ENCODE results near the gene POU2F1. TPM values are rescaled to one million over a fixed set of nuclear protein-coding genes. Genes with fewer than 3 reads are reported as not detected.

The POU2F1 gene
- total and polyA plus RNA-seq, 4 donors: 0.93 to 10.5 (median 6.5) TPM

GRCh38 chr1:167297222-167298214, 76.8 kb downstream of the POU2F1 start:
- Histone ChIP-seq H3K4me3 (ENCODE audit: low read depth in 1 of 3, low read length in 3 of 3) (no peak overlapping the region), H3K27me3 (ENCODE audit: control insufficient read depth in 4 of 4, insufficient read depth in 4 of 4, low read length in 3 of 4) (no peaks in the 10 kb centered on the region), H3K4me1 (ENCODE audit: control insufficient read depth in 4 of 4, insufficient read depth in 4 of 4, low read length in 3 of 4) (peaks cover 11 to 23% (median 18%) of the 10 kb centered on the region in 4 donors), H3K9me3 (ENCODE audit: control insufficient read depth in 4 of 4, low read length in 3 of 4) (no peaks in the 10 kb centered on the region), H3K27ac (ENCODE audit: low read depth in 1 of 2, low read length in 2 of 2) (peak overlapping the region; percentile 52 to 92), H3K9ac (ENCODE audit: low read depth in 1 of 2, low read length in 2 of 2) (peak overlapping the region in 1 of 2 donors; percentile 20), H3K36me3 (ENCODE audit: control insufficient read depth in 4 of 4, insufficient read depth in 3 of 4, low read depth in 1 of 4, low read length in 3 of 4) (no peaks in the 10 kb centered on the region)
- WGBS: 13% methylated on average over 4 of the region's 4 CpGs
- DNase-seq (ENCODE audit: low spot score): no peak
- no peak for TF ChIP-seq FOXA1 (IDR thresholded peaks at IDR 0.05)
- peak in 1 of 2 donors; percentile 8 for TF ChIP-seq GABPA (IDR thresholded peaks at IDR 0.05 in 1 of 2, conservative IDR thresholded peaks at IDR 0.05 in 1 of 2)
- TF ChIP-seq RXRA (IDR thresholded peaks at IDR 0.05): peak; percentile 75 to 81
- no peak for TF ChIP-seq EGR1 (IDR thresholded peaks at IDR 0.05; ENCODE audit: low read depth in 2 of 2)
- TF ChIP-seq FOXA2 (IDR thresholded peaks at IDR 0.05): peak; percentile 32
- TF ChIP-seq, protein P1, sequence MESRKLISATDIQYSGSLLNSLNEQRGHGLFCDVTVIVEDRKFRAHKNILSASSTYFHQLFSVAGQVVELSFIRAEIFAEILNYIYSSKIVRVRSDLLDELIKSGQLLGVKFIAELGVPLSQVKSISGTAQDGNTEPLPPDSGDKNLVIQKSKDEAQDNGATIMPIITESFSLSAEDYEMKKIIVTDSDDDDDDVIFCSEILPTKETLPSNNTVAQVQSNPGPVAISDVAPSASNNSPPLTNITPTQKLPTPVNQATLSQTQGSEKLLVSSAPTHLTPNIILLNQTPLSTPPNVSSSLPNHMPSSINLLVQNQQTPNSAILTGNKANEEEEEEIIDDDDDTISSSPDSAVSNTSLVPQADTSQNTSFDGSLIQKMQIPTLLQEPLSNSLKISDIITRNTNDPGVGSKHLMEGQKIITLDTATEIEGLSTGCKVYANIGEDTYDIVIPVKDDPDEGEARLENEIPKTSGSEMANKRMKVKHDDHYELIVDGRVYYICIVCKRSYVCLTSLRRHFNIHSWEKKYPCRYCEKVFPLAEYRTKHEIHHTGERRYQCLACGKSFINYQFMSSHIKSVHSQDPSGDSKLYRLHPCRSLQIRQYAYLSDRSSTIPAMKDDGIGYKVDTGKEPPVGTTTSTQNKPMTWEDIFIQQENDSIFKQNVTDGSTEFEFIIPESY (IDR thresholded peaks at IDR 0.05): peak; percentile 76
- TF ChIP-seq HNF4A (conservative IDR thresholded peaks at IDR 0.05): peak; percentile 98
- TF ChIP-seq, protein P2, sequence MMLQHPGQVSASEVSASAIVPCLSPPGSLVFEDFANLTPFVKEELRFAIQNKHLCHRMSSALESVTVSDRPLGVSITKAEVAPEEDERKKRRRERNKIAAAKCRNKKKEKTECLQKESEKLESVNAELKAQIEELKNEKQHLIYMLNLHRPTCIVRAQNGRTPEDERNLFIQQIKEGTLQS (IDR thresholded peaks at IDR 0.05): peak; percentile 26
- TF ChIP-seq, protein P3, sequence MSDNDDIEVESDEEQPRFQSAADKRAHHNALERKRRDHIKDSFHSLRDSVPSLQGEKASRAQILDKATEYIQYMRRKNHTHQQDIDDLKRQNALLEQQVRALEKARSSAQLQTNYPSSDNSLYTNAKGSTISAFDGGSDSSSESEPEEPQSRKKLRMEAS (IDR thresholded peaks at IDR 0.05): peak; percentile 86
- no peak for TF ChIP-seq TAF1 (conservative IDR thresholded peaks at IDR 0.05)
- TF ChIP-seq HNF4G (IDR thresholded peaks at IDR 0.05): peak; percentile 95
- peak; percentile 67 for TF ChIP-seq REST (IDR thresholded peaks at IDR 0.05)
- peak; percentile 85 for TF ChIP-seq YY1 (IDR thresholded peaks at IDR 0.05)
- TF ChIP-seq NR2F2 (IDR thresholded peaks at IDR 0.05): peak; percentile 83
- TF ChIP-seq SP1 (IDR thresholded peaks at IDR 0.05): peak; percentile 90
- peak; percentile 78 for TF ChIP-seq JUND (IDR thresholded peaks at IDR 0.05)
- TF ChIP-seq RAD21 (IDR thresholded peaks at IDR 0.05): peak; percentile 28 to 43
- no peak for TF ChIP-seq CTCF (IDR thresholded peaks at IDR 0.05; ENCODE audit: low read depth, low read length, missing input control)
